H1 (cell line): ENCODE results near the gene PLCB4. TPM values are rescaled to one million over a fixed set of nuclear protein-coding genes. Genes with fewer than 3 reads are reported as not detected.

Experiments used
- CTCF ChIA-PET: fragments of 300-600 bp; sonication (Branson Sonifier 250); formaldehyde crosslinking; loops from one replicate; lab custom pipeline; 2021; ENCODE audit not compliant: partially characterized antibody; lab: Charles Lee
- POLR2A ChIA-PET: fragments of 300-600 bp; sonication (Branson Sonifier 250); formaldehyde crosslinking; loops from one replicate; lab custom pipeline; 2021; ENCODE audit warnings: inconsistent platforms; ENCODE audit not compliant: partially characterized antibody; lab: Charles Lee
- DNase-seq, 2 experiments: peaks; one replicate each; pipeline versions ENCODE4 v3.0.0 to v3.0.0-alpha.2; 2010 to 2022; ENCODE audit warnings: low spot score in 2 of 2, low read depth in 1 of 2, mixed read lengths in 1 of 2
- FAIRE-seq: peaks from 2 replicates; lab custom pipeline; 2011; peaks lifted over from hg19 to GRCh38; lab: Jason Lieb, UNC
- H2AFZ ChIP-seq: 2 replicates; pipeline ENCODE4 v1.8.1; 2012; ENCODE audit warnings: low read length, inconsistent platforms
- H2AK5ac ChIP-seq: 2 replicates; pipeline ENCODE4 v1.6.1; 2013; ENCODE audit warnings: low read depth, low read length
- H2BK120ac ChIP-seq: replicated peaks from 2 replicates; pipeline ENCODE3; 2013; ENCODE audit warnings: low read depth, low read length, inconsistent platforms
- H2BK12ac ChIP-seq: 2 replicates; pipeline ENCODE4 v1.6.1; 2013; ENCODE audit warnings: low read depth, low read length
- H2BK15ac ChIP-seq: 2 replicates; pipeline ENCODE4 v1.6.1; 2013; ENCODE audit warnings: low read length
- H2BK20ac ChIP-seq: 2 replicates; pipeline ENCODE4 v1.6.1; 2013; ENCODE audit warnings: low read length
- H2BK5ac ChIP-seq: 2 replicates; pipeline ENCODE4 v1.6.1; 2013; ENCODE audit warnings: low read depth, low read length
- H3K14ac ChIP-seq: 2 replicates; pipeline ENCODE4 v1.6.1; 2013; ENCODE audit warnings: inconsistent platforms; ENCODE audit not compliant: insufficient read length
- H3K18ac ChIP-seq: 2 replicates; pipeline ENCODE4 v1.6.1; 2013; ENCODE audit warnings: low read length; ENCODE audit errors: extremely low read depth
- H3K23ac ChIP-seq: 2 replicates; pipeline ENCODE4 v1.6.1; 2013; ENCODE audit warnings: inconsistent platforms; ENCODE audit not compliant: insufficient read length
- H3K23me2 ChIP-seq: 2 replicates; pipeline ENCODE4 v1.6.1; 2013; ENCODE audit warnings: low read depth, low read length
- H3K27ac ChIP-seq: 2 replicates; pipeline ENCODE4 v1.6.1; 2011; ENCODE audit warnings: low read depth, low read length, inconsistent platforms
- H3K27me3 ChIP-seq, 4 experiments: replicated peaks in 1 of 4; 1 replicate in 1 of 4; 2 replicates in 3 of 4; pipeline versions ENCODE4 v1.6.1 to v1.8.1; 2011 to 2013; ENCODE audit warnings: low read length in 3 of 4, mild to moderate bottlenecking in 3 of 4, inconsistent platforms in 2 of 4, mixed read lengths in 2 of 4, moderate library complexity in 1 of 4; ENCODE audit not compliant: control insufficient read depth in 3 of 4, insufficient read depth in 3 of 4; ENCODE audit errors: extremely low read depth in 1 of 4
- H3K36me3 ChIP-seq, 4 experiments: 2 replicates each; pipeline versions ENCODE4 v1.6.1 to v1.8.1; 2011 to 2013; ENCODE audit warnings: mild to moderate bottlenecking in 4 of 4, low read length in 3 of 4, moderate library complexity in 2 of 4, control low read depth in 1 of 4, inconsistent platforms in 1 of 4; ENCODE audit not compliant: insufficient read depth in 4 of 4, control insufficient read depth in 2 of 4
- H3K4ac ChIP-seq: replicated peaks from 2 replicates; pipeline ENCODE3; 2013; ENCODE audit warnings: low read length, low read depth, mixed read lengths, inconsistent platforms; ENCODE audit not compliant: insufficient read length
- H3K4me1 ChIP-seq, 4 experiments: replicated peaks in 1 of 4; 1 replicate in 1 of 4; 2 replicates in 3 of 4; pipeline versions ENCODE4 v1.6.1 to v1.8.1; 2011 to 2013; ENCODE audit warnings: low read length in 3 of 4, inconsistent platforms in 2 of 4, mixed read lengths in 1 of 4; ENCODE audit not compliant: insufficient read depth in 4 of 4, control insufficient read depth in 3 of 4
- H3K4me2 ChIP-seq, 2 experiments: 2 replicates each; pipeline versions ENCODE4 v1.6.1 to v1.8.1; 2011 to 2013; ENCODE audit warnings: low read depth in 2 of 2, low read length in 2 of 2, control low read depth in 1 of 2, inconsistent platforms in 1 of 2, mild to moderate bottlenecking in 1 of 2; ENCODE audit not compliant: insufficient read depth in 1 of 2
- H3K4me3 ChIP-seq, 4 experiments: fragments of 200-600, 300-600 bp in 1 of 4; sonication (generic), shearing (Covaris generic), sonication (Bioruptor Twin) in 1 of 4; 2 replicates each; pipeline versions ENCODE4 v1.5.1 to v1.8.1; 2011 to 2016; ENCODE audit warnings: low read length in 4 of 4, low read depth in 3 of 4, control low read depth in 2 of 4, inconsistent platforms in 2 of 4, mild to moderate bottlenecking in 2 of 4, mixed read lengths in 1 of 4, moderate library complexity in 1 of 4; ENCODE audit not compliant: insufficient read depth in 2 of 4; ENCODE audit errors: extremely low read depth in 1 of 4
- H3K56ac ChIP-seq: replicated peaks from 2 replicates; pipeline ENCODE3; 2013; ENCODE audit warnings: low read depth, mild to moderate bottlenecking, mixed read lengths, low read length, inconsistent platforms; ENCODE audit not compliant: insufficient read length
- H3K79me1 ChIP-seq: 2 replicates; pipeline ENCODE4 v1.6.1; 2013; ENCODE audit warnings: low read depth, low read length, control low read depth
- H3K79me2 ChIP-seq, 2 experiments: 2 replicates each; pipeline versions ENCODE4 v1.6.1 to v1.8.1; 2012 to 2013; ENCODE audit warnings: low read length in 2 of 2, mild to moderate bottlenecking in 2 of 2, inconsistent platforms in 1 of 2; ENCODE audit not compliant: insufficient read depth in 2 of 2, control insufficient read depth in 1 of 2
- H3K9ac ChIP-seq, 4 experiments: replicated peaks in 1 of 4; 1 replicate in 1 of 4; 2 replicates in 3 of 4; pipeline versions ENCODE4 v1.6.1 to v1.8.1; 2011 to 2013; ENCODE audit warnings: low read depth in 3 of 4, low read length in 3 of 4, control low read depth in 2 of 4, mild to moderate bottlenecking in 2 of 4, moderate library complexity in 2 of 4, inconsistent platforms in 1 of 4; ENCODE audit errors: extremely low read depth in 1 of 4
- H3K9me3 ChIP-seq, 2 experiments: 2 replicates each; pipeline versions ENCODE4 v1.6.1 to v1.8.1; 2012 to 2013; ENCODE audit warnings: mild to moderate bottlenecking in 2 of 2, moderate library complexity in 2 of 2, control low read depth in 1 of 2, inconsistent platforms in 1 of 2, low read depth in 1 of 2, low read length in 1 of 2, mixed read lengths in 1 of 2; ENCODE audit not compliant: insufficient read depth in 2 of 2
- H4K20me1 ChIP-seq, 2 experiments: replicated peaks in 1 of 2; 2 replicates each; pipeline versions ENCODE3 to v1.8.1; 2011 to 2013; ENCODE audit warnings: inconsistent platforms in 2 of 2, low read length in 2 of 2, mild to moderate bottlenecking in 1 of 2; ENCODE audit not compliant: insufficient read depth in 2 of 2, control insufficient read depth in 1 of 2
- H4K5ac ChIP-seq: 2 replicates; pipeline ENCODE4 v1.6.1; 2013; ENCODE audit warnings: low read length, low read depth, mixed read lengths, inconsistent platforms; ENCODE audit not compliant: insufficient read length
- H4K8ac ChIP-seq: 2 replicates; pipeline ENCODE4 v1.8.0; 2013; ENCODE audit warnings: mild to moderate bottlenecking, moderate library complexity, low read length, inconsistent platforms; ENCODE audit not compliant: insufficient read depth; ENCODE audit errors: extremely low read depth
- H4K91ac ChIP-seq: replicated peaks from 2 replicates; pipeline ENCODE3; 2013; ENCODE audit warnings: low read length, mixed read lengths, inconsistent platforms; ENCODE audit not compliant: insufficient read length
- ASH2L ChIP-seq: fragments of 200-600, 300-600 bp; sonication (generic); IDR thresholded peaks from one replicate; pipeline ENCODE4 v1.7.1; 2017; ENCODE audit warnings: low read length
- CEBPB ChIP-seq: IDR thresholded peaks from 2 replicates; pipeline ENCODE4 v1.6.1; 2012; ENCODE audit warnings: low read depth, low read length
- EZH2 ChIP-seq: fragments of 200-600 bp; sonication (generic); IDR thresholded peaks from 2 replicates; pipeline ENCODE4 v1.7.1; 2012; ENCODE audit warnings: low read depth, mild to moderate bottlenecking, moderate library complexity, low read length, inconsistent platforms; ENCODE audit not compliant: severe bottlenecking
- GTF2F1 ChIP-seq: IDR thresholded peaks from 2 replicates; pipeline ENCODE4 v1.6.1; 2012; ENCODE audit warnings: low read depth, low read length, improper control_type of control experiment, borderline replicate concordance
- NRF1 ChIP-seq: IDR thresholded peaks from 2 replicates; pipeline ENCODE4 v1.6.1; 2011; ENCODE audit warnings: mild to moderate bottlenecking, low read depth, low read length, improper control_type of control experiment
- RFX5 ChIP-seq: IDR thresholded peaks from 2 replicates; pipeline ENCODE4 v1.6.1; 2011; ENCODE audit warnings: low read depth, low read length, improper control_type of control experiment, borderline replicate concordance
- RXRA ChIP-seq: IDR thresholded peaks from 2 replicates; pipeline ENCODE4 v1.6.1; 2011; ENCODE audit warnings: low read depth, mild to moderate bottlenecking, low read length, moderate library complexity; ENCODE audit not compliant: insufficient read depth
- SAP30 ChIP-seq: fragments of 300-600 bp; sonication (generic); IDR thresholded peaks from 2 replicates; pipeline ENCODE4 v1.7.1; 2012; ENCODE audit warnings: low read length, moderate library complexity, mild to moderate bottlenecking, inconsistent platforms; ENCODE audit not compliant: insufficient read depth, insufficient replicate concordance
- SIN3A ChIP-seq, 2 experiments: IDR thresholded peaks in 1 of 2; conservative IDR thresholded peaks in 1 of 2; 2 replicates each; pipeline ENCODE4 v1.6.1; 2011 to 2012; ENCODE audit warnings: low read length in 2 of 2, improper control_type of control experiment in 1 of 2, low read depth in 1 of 2, mild to moderate bottlenecking in 1 of 2
- SIRT6 ChIP-seq: IDR thresholded peaks from one replicate; pipeline ENCODE4 v1.7.1; 2012; ENCODE audit warnings: low read length, inconsistent platforms
- SIX5 ChIP-seq: IDR thresholded peaks from 2 replicates; pipeline ENCODE4 v1.6.1; 2011; ENCODE audit warnings: mild to moderate bottlenecking, low read depth, low read length
- SP1 ChIP-seq: IDR thresholded peaks from 2 replicates; pipeline ENCODE4 v1.6.1; 2011; ENCODE audit warnings: low read depth, low read length
- TAF7 ChIP-seq: optimal IDR thresholded peaks from 2 replicates; pipeline ENCODE3; 2011; ENCODE audit warnings: low read depth, mild to moderate bottlenecking, inconsistent platforms, low read length, moderate library complexity, borderline replicate concordance
- TCF12 ChIP-seq: IDR thresholded peaks from 2 replicates; pipeline ENCODE4 v1.6.1; 2011; ENCODE audit warnings: low read depth, mild to moderate bottlenecking, low read length
- YY1 ChIP-seq: IDR thresholded peaks from 2 replicates; pipeline ENCODE4 v1.6.1; 2011; ENCODE audit warnings: low read depth, mild to moderate bottlenecking, low read length
- polyA plus RNA-seq, 7 experiments: library from polyadenylated mRNA; depleted of rRNA in 3 of 7; stranded (reverse) in 5 of 7; unstranded in 2 of 7; fragments of >200 nt in 5 of 7; fragments of 200-250 nt in 2 of 7; gene quantifications; 1 replicate in 5 of 7; 2 replicates in 1 of 7; 4 replicates in 1 of 7; pipeline versions ENCODE4 v1.2.1 to v1.2.3, GENCODE V29; 2011 to 2013; ENCODE audit warnings: missing spikeins in 2 of 7, mixed read lengths in 2 of 7
- total RNA-seq: library from RNA; stranded (reverse); fragmentation: NEBNext Ultra II Directional; extraction: Animal tissue kit (Norgen Biotek cat#: 25700); gene quantifications from 2 replicates; pipeline ENCODE4 v1.2.1, GENCODE V29; 2021

The PLCB4 gene
- total and polyA plus RNA-seq, 2 of the 8 experiments (the other 6 are each of a cell fraction or from before 2014, with no cell fraction given): 3.2 to 14.1 TPM

DNA sequence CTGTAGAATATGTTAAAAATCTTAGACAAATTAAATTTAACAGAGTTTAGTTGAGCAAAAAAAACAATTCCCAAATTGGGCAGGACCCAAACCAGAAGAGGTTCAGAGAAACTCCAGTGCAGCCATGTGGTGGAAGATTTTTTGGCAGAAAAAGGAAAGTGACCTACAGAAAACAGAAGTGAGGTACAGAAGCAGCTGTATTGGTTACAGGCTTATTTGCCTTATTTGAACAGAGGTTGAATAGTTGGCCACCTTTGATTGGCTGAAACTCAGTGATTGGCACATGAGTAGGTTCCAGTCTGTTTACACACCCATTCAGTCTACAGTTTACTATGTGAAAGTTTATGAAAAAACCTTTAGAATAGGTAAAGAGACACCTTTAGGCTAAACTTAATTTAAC lies 334.6 kb downstream of the PLCB4 start:
- H3K18ac ChIP-seq: no peak overlapping the region
- no peak overlapping the region for H2AFZ ChIP-seq
- no peaks in the 10 kb centered on the region for H3K27me3 ChIP-seq
- no peaks in the 10 kb centered on the region for H4K20me1 ChIP-seq
- H3K23ac ChIP-seq: no peak overlapping the region
- H4K91ac ChIP-seq: no peak overlapping the region
- no peak overlapping the region for H3K4ac ChIP-seq
- H3K23me2 ChIP-seq: no peaks in the 10 kb centered on the region
- H3K4me1 ChIP-seq: peaks cover 0 to 5% (median 1%) of the 10 kb centered on the region in 4 experiments; a peak in 5 of 7 replicates
- peaks cover 2 to 14% (median 5%) of the 10 kb centered on the region in 4 experiments; a peak in 5 of 8 replicates for H3K36me3 ChIP-seq
- no peak overlapping the region for H2BK5ac ChIP-seq
- H2BK120ac ChIP-seq: no peak overlapping the region
- no peak overlapping the region for H3K4me2 ChIP-seq
- no peak overlapping the region for H2AK5ac ChIP-seq
- H3K9me3 ChIP-seq: 0 out of 4 replicates have a peak, but pooled peaks cover 0 to 5% of the 10 kb centered on the region in 2 experiments
- no peak for FAIRE-seq
- no peak overlapping the region for H2BK12ac ChIP-seq
- no peak overlapping the region for H4K8ac ChIP-seq
- TF ChIP-seq SIX5 (no peak), TAF7 (no peak), RFX5 (no peak), NRF1 (no peak), RXRA (no peak), TCF12 (no peak), ASH2L (no peak), SIN3A (conservative IDR thresholded peaks at IDR 0.05 in 1 of 2, IDR thresholded peaks at IDR 0.05 in 1 of 2; ENCODE audit: low read depth in 1 of 2, low read length in 2 of 2) (no peak), CEBPB (no peak), SAP30 (no peak), GTF2F1 (no peak), YY1 (no peak), EZH2 (no peak), SIRT6 (no peak), SP1 (no peak)
- TF ChIP-seq, all 59 proteins: peak for 0
- no peak overlapping the region for H3K56ac ChIP-seq
- POLR2A ChIA-PET: no interaction called here
- H3K9ac ChIP-seq: no peak overlapping the region
- H3K4me3 ChIP-seq: no peak overlapping the region
- H2BK20ac ChIP-seq: no peak overlapping the region
- CTCF ChIA-PET: no interaction called here
- no peaks in the 10 kb centered on the region for H3K79me2 ChIP-seq
- DNase-seq: no peak
- H3K14ac ChIP-seq: no peak overlapping the region
- H2BK15ac ChIP-seq: no peak overlapping the region
- no peaks in the 10 kb centered on the region for H3K79me1 ChIP-seq
- no peak overlapping the region for H4K5ac ChIP-seq
- no peak overlapping the region for H3K27ac ChIP-seq
